ENCODE measurements around the gene BZW2. TPM values are rescaled to one million over a fixed set of nuclear protein-coding genes. Genes with fewer than 3 reads are reported as not detected.

Gene BZW2
- total RNA-seq, 1 donor from 2014 or later = 104 TPM

DNA sequence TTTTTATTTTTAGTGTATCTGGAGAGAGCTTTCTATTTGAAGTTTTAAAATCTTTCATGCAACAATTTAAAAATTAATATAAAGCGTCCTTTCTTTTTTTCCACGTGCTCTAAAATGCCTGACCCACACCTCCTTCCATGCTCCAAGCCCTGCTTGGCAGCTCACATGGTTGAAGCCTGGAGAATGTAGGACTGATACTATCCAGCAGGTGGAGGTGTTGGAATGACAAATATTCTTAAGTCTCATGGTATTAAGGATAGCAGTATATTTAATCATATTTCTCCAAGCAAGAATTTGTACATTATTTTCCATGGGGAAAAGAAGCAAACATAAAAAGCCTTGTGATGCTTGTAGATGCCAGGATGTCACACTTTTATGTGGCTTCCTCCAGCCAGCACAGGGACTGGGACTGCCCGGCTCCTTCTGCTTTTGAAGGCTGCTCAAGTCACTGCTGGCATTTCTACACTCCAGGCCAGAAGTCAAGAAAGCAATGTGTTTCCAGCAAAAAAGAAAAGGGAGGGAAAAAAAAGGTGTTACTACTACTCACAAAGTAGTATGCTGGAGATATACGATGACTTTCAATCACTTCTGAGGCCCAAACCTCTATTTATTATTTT lies 49.7 kb downstream of the BZW2 start:
- intact Hi-C loops (cut with micrococcal nuclease) = loop anchor here (5.0 kb wide), 2 partner anchors 57 to 222 kb away; partner anchors contain the start of gene TSPAN13
- DNase-seq = no peak
- Mint-ChIP-seq H3K36me3 (ENCODE audit: low read depth) (peaks cover 77% of the 10 kb centered on the region), H3K4me3 (no peak overlapping the region), H3K27ac (no peak overlapping the region), H3K27me3 (no peaks in the 10 kb centered on the region), H3K9me3 (no peaks in the 10 kb centered on the region), H3K4me1 (peaks cover 3% of the 10 kb centered on the region)

DNA sequence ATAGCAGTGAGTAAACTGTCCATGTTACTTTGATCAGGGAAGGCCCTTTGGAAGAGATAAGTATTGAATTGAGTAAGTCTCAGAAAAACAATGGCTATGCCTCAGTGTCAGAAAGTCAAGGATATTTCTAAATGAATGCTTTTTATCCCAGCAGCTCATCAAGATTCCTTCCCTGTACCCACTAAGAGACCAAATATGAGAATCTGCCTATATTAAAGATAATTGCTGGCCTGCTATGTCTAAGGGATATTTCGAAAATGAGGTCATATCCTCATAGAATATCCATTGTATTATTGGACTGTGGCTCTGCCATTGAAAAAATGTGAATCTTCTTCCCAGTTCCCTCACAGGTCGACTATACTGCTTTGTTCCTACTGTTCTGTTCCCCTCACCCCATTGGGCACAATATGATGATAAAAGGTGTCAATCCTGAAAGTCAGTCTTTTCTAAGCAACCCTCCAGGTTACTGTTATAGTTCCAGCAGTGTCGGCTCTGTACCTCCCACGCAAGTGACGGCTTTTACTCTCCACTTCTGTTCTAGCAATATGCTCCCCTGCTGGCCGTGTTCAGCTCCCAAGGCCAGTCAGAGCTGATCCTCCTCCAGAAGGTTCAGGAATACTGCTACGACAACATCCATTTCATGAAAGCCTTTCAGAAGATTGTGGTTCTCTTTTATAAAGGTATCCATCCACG lies 51.7 kb downstream of the BZW2 start:
- peaks cover 73% of the 10 kb centered on the region for H3K36me3 Mint-ChIP-seq (ENCODE audit: low read depth)
- no peaks in the 10 kb centered on the region for H3K9me3 Mint-ChIP-seq
- intact Hi-C loops (cut with micrococcal nuclease) = loop anchor here (5.0 kb wide), 2 partner anchors 55 to 220 kb away; partner anchors contain the start of gene TSPAN13
- peaks cover 1% of the 10 kb centered on the region for H3K4me1 Mint-ChIP-seq
- no peak overlapping the region for H3K27ac Mint-ChIP-seq
- DNase-seq = no peak
- H3K4me3 Mint-ChIP-seq = no peak overlapping the region
- no peaks in the 10 kb centered on the region for H3K27me3 Mint-ChIP-seq

DNA sequence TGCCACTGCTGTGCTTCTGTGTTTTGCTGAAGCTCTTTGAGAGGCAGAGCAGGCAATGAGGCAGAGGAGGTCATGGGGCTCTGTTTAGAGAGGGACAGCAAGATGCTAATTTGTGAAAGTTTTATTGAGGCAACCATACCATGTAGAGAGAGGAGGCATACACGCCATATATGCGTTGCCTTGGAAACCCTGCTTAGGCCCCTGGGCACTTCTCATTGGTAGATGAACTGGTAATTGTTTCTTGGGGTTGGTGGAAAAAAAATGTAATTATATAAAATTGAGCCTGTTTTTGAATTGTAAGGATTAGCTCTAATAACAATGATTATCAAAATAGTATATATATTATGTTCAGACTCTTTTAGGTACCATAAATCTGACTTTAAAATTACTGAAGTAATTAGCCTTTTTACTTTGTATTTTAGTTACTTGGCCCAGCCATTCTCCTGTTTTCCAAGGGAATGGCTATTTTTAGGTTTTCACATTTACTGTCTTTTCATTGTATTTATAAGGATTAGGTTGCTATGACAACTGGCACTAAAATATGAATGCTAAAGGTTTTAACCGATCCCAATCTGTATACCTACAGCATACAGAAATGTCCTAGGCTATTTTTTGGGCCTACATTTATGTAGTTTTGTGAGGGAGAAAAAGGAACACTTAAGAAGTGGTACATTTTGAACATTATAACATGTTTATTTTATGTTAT lies 52.4 kb downstream of the BZW2 start:
- DNase-seq = no peak
- H3K9me3 Mint-ChIP-seq = no peaks in the 10 kb centered on the region
- no peaks in the 10 kb centered on the region for H3K27me3 Mint-ChIP-seq
- H3K4me3 Mint-ChIP-seq = no peak overlapping the region
- H3K36me3 Mint-ChIP-seq (ENCODE audit: low read depth) = peaks cover 70% of the 10 kb centered on the region
- intact Hi-C loops (cut with micrococcal nuclease) = loop anchor here (5.0 kb wide), 2 partner anchors 54 to 219 kb away; partner anchors contain the start of gene TSPAN13
- no peak overlapping the region for H3K27ac Mint-ChIP-seq
- no peaks in the 10 kb centered on the region for H3K4me1 Mint-ChIP-seq

DNA sequence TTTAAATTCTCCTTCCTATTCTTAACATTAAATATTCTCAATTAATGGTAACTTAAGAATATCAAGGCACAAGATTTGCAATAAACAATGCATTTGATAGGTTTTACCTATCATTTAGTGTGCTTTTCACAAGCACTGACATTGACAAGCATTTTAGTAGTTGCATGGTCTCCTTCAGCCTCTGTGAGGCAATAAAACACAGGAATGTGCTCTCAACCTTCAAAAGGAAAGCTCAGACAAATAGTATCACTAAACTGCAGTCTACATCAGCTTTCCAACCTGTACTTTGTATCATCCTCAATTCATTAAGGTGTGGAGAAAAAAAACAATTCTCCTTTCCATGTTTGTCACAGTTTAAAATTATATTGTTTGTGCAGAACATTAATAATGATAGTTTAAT lies 56.5 kb downstream of the BZW2 start:
- no peak for DNase-seq
- intact Hi-C loops (cut with micrococcal nuclease) = no loop called here
- Mint-ChIP-seq H3K4me1 (no peaks in the 10 kb centered on the region), H3K27me3 (no peaks in the 10 kb centered on the region), H3K36me3 (ENCODE audit: low read depth) (peaks cover 64% of the 10 kb centered on the region), H3K27ac (no peak overlapping the region), H3K9me3 (no peaks in the 10 kb centered on the region), H3K4me3 (no peak overlapping the region)

DNA sequence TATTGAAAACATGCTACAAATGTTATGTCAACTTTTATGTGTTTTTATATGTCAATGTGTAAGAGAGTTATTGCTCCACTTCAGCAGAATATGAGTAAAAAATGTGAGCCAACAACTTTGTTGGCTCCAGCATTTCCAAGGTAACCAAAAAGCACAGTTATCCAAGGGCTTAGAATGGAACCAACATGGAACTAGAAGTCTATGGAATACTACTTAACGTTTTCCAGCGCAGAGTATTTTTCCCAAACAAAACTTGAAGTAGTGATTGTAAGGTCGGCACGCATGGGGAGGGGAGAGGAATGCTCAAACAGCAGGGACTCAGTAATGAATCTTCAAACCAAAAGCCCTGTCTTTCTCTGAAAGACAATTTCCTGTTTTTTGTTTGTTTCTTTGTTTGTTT lies 62.5 kb downstream of the BZW2 start:
- Mint-ChIP-seq H3K4me1 (peaks cover 8% of the 10 kb centered on the region), H3K27me3 (no peaks in the 10 kb centered on the region), H3K27ac (no peak overlapping the region), H3K9me3 (peaks cover 3% of the 10 kb centered on the region), H3K36me3 (ENCODE audit: low read depth) (peaks cover 46% of the 10 kb centered on the region), H3K4me3 (no peak overlapping the region)
- intact Hi-C loops (cut with micrococcal nuclease) = no loop called here
- DNase-seq = no peak

DNA sequence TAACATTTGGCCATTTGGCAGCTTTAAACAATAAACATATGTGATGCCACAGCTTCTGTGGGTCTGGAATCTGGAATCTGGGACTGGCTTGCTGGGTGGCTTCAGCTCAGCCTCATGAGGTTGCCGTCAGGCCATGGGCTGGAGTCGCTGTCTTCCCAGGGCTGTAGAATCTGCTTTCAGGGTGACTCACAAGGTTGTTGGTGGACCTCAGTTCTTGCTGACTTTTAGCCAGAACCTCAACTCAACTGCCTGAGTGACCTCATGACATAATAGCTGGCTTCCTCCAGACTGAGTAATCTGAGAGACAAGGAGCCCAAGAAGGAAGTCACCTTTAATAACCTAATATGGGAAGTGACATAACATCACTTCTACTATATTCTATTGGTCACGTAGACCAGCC lies 63.0 kb downstream of the BZW2 start:
- Mint-ChIP-seq H3K4me3 (no peak overlapping the region), H3K27ac (no peak overlapping the region), H3K36me3 (ENCODE audit: low read depth) (peaks cover 41% of the 10 kb centered on the region), H3K4me1 (peaks cover 8% of the 10 kb centered on the region), H3K27me3 (no peaks in the 10 kb centered on the region), H3K9me3 (peaks cover 3% of the 10 kb centered on the region)
- no peak for DNase-seq
- intact Hi-C loops (cut with micrococcal nuclease) = no loop called here

DNA sequence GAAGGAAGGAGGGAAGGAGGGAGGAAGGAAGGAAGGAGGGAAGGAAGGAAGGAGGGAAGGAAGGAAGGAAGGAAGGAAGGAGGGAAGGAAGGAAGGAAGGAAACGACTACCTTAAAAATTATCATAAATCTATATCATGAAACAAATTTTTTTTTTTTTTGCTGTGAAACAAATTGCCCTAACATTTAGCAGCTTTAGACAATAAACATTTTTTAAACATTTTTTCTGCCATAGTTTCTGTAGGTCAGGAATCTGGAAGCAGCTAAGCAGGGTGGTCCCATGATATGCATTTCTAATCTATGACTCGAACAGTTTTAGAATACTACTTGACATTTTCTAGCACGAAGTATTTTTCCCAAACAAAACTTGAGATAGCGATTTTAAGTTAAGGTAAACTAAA lies 64.7 kb downstream of the BZW2 start:
- Mint-ChIP-seq H3K27me3 (no peaks in the 10 kb centered on the region), H3K27ac (no peak overlapping the region), H3K4me1 (peaks cover 8% of the 10 kb centered on the region), H3K36me3 (ENCODE audit: low read depth) (peaks cover 32% of the 10 kb centered on the region), H3K9me3 (peaks cover 3% of the 10 kb centered on the region), H3K4me3 (no peak overlapping the region)
- DNase-seq = no peak
- intact Hi-C loops (cut with micrococcal nuclease) = no loop called here

DNA sequence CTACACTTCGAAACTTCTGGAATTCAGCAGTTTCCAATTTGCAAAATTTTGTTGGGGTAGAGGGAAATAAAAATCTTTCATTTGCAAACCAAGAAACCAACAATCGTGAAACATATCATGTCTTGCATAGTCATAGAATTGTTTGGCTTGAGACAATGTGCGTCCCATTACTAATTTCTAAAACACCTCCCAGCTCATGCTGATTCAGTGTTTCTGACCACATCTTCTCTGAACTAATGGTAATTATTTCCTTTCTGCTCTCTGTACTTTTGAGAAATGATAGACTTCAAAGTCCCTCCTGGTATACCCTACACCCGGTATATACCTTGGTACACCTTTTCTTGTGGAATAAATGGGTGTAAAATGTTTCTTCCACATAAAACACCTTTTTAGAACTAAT lies 65.7 kb downstream of the BZW2 start:
- H3K27ac Mint-ChIP-seq = no peak overlapping the region
- intact Hi-C loops (cut with micrococcal nuclease) = no loop called here
- H3K36me3 Mint-ChIP-seq (ENCODE audit: low read depth) = peaks cover 23% of the 10 kb centered on the region
- no peak overlapping the region for H3K4me3 Mint-ChIP-seq
- no peak for DNase-seq
- no peaks in the 10 kb centered on the region for H3K27me3 Mint-ChIP-seq
- H3K4me1 Mint-ChIP-seq = peaks cover 8% of the 10 kb centered on the region
- peaks cover 3% of the 10 kb centered on the region for H3K9me3 Mint-ChIP-seq

DNA sequence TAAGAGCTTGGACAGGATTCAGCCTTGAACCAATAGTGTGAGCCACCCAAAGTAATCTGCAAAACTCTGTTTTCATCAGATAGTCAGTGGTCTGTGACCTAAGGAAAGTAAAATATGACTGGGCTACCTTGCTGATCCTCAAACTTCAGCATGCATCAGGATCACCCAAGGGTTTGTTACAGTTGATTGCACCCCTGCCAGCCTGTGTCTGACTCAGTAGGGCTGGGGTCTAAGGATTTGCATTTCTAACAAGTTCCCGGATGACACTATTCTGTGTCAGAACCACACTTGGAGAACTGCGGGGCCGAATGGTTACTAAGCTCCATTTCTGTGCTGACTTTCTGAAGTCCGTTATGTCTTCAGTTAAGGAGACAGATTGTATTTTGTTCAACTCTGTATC lies 66.9 kb downstream of the BZW2 start:
- Mint-ChIP-seq H3K27me3 (no peaks in the 10 kb centered on the region), H3K36me3 (ENCODE audit: low read depth) (peaks cover 16% of the 10 kb centered on the region), H3K9me3 (peaks cover 3% of the 10 kb centered on the region), H3K4me1 (peaks cover 8% of the 10 kb centered on the region), H3K4me3 (no peak overlapping the region), H3K27ac (no peak overlapping the region)
- no peak for DNase-seq
- intact Hi-C loops (cut with micrococcal nuclease) = no loop called here

DNA sequence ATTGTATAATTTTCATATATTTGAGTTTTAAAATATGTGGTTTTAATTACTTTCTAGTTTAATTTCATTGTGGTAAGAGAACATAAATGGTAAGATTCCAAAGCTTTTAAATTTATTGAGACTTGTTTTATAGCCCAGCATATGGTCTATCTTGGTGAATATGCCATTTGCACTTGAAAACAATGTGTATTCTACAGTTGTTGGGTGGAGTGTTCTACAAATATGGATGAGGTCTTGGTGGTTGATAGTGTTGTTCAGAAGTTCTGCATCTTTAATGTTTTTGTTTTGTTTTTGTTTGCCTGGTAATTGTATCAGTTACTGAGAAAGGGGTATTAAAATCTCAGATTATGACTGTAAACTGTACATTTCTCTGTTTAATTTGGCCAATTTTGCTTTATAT lies 69.9 kb downstream of the BZW2 start:
- intact Hi-C loops (cut with micrococcal nuclease) = no loop called here
- Mint-ChIP-seq H3K36me3 (ENCODE audit: low read depth) (peaks cover 8% of the 10 kb centered on the region), H3K9me3 (no peaks in the 10 kb centered on the region), H3K4me3 (no peak overlapping the region), H3K27ac (no peak overlapping the region), H3K27me3 (no peaks in the 10 kb centered on the region), H3K4me1 (peaks cover 9% of the 10 kb centered on the region)
- no peak for DNase-seq

DNA sequence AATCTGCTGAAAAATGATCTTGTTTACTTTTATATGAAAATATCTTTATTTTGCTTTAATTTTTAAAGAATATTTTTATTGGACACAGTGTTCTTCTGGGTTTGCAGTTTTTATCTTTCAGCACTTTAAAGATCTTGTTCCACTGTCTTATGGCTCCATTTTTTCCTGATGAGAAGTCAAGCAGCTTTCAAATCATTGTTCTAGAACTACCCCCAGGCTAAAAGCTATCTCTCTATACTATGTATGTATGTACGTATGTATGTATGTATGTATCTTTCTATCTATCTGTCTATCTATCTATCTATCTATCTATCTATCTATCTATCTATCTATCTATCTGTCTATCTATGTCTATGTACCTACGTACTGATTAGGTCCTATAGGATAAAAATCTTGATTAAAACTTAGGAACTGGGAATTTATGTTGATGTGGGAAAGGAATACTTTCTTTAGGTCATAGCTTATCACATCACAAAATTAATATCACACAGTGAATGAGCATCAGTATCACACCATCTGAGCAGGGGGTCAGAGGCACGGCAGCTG lies 72.2 kb downstream of the BZW2 start:
- Mint-ChIP-seq H3K27ac (no peak overlapping the region), H3K4me1 (peaks cover 5% of the 10 kb centered on the region), H3K4me3 (no peak overlapping the region), H3K36me3 (ENCODE audit: low read depth) (peaks cover 2% of the 10 kb centered on the region), H3K27me3 (no peaks in the 10 kb centered on the region), H3K9me3 (no peaks in the 10 kb centered on the region)
- DNase-seq = no peak
- intact Hi-C loops (cut with micrococcal nuclease) = no loop called here

DNA sequence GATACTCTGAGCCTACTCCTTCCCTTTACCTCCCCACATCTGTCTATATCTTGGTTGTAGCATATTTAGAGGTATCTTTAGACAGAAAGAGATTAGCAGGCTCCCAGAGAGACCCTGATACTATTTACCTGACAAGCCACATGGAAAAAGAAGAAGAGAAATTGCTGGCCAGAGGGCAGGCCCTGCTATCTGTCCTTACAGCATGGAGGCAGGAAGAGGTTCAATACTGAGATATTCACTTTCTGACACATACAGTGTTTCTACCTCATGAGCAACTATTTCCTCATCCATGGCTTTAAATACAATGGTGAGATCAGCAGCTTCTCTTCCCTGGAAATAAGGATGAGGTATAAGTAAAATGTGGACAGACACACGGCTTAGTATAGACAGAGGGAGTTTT lies 73.7 kb downstream of the BZW2 start:
- Mint-ChIP-seq H3K4me1 (peaks cover 5% of the 10 kb centered on the region), H3K9me3 (no peaks in the 10 kb centered on the region), H3K27ac (peak overlapping the region; percentile 7), H3K4me3 (no peak overlapping the region), H3K27me3 (no peaks in the 10 kb centered on the region), H3K36me3 (ENCODE audit: low read depth) (peaks cover 2% of the 10 kb centered on the region)
- intact Hi-C loops (cut with micrococcal nuclease) = no loop called here
- DNase-seq = no peak

DNA sequence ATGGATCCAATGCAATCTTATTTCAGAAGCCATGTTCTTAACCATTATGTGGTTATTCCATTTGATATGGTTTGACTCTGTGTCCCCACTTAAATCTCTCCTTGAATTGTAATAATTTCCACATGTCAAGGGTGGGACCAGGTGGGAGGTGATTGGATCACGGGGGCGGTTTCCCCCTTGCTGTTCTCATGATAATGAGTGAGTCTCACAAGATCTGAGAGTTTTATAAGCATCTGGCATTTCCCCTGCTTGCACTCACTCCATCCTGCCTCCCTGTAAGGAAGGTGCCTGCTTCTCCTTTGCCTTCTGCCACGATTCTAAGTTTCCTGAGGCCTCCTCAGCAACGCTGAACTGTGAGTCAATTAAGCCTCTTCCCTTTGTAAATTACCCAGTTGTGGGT lies 75.6 kb downstream of the BZW2 start:
- Mint-ChIP-seq H3K4me1 (peaks cover 5% of the 10 kb centered on the region), H3K4me3 (no peak overlapping the region), H3K27ac (no peak overlapping the region), H3K9me3 (no peaks in the 10 kb centered on the region), H3K27me3 (no peaks in the 10 kb centered on the region), H3K36me3 (ENCODE audit: low read depth) (peaks cover 2% of the 10 kb centered on the region)
- intact Hi-C loops (cut with micrococcal nuclease) = no loop called here
- DNase-seq = no peak

DNA sequence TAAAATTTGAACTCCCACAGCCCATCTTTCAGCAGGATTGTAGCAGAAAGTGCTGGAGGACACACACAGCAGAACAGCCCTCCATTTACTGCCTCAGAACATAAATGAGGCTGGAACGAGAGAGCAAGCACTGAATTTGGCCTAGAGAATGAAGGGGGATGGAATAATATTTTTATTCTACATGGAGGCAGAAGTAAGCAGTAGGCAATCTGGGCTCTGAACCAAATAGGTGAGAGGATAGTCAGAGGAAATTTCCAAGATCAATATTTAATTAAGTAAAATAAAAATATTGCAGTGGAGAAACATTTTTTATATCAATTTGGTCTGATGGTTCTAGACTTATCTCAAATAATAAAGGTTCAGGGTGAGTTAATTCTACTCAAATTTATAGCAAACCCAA lies 78.4 kb downstream of the BZW2 start:
- intact Hi-C loops (cut with micrococcal nuclease) = no loop called here
- Mint-ChIP-seq H3K4me3 (no peak overlapping the region), H3K9me3 (no peaks in the 10 kb centered on the region), H3K4me1 (peaks cover 5% of the 10 kb centered on the region), H3K27me3 (no peaks in the 10 kb centered on the region), H3K36me3 (ENCODE audit: low read depth) (no peaks in the 10 kb centered on the region), H3K27ac (no peak overlapping the region)
- DNase-seq = no peak

Measured in activated CD4-positive, alpha-beta T cell treated with anti-CD3 and anti-CD28 coated beads, Interleukin-2, amount 10 ng/mL, durations not matched to agents 24 days and 14 days (primary cell).